H1 (cell line): ENCODE results near the gene NELFA.

Experiments
- EZH2 ChIP-seq: fragments of 200-600 bp; sonication (generic); IDR thresholded peaks from 2 replicates; pipeline ENCODE4 v1.7.1; 2012; ENCODE audit warnings: low read depth, mild to moderate bottlenecking, moderate library complexity, low read length, inconsistent platforms; ENCODE audit not compliant: severe bottlenecking
- POLR2AphosphoS5 ChIP-seq: IDR thresholded peaks from 2 replicates; pipeline ENCODE4 v1.6.1; 2011; ENCODE audit warnings: low read depth, low read length
- SIX5 ChIP-seq: IDR thresholded peaks from 2 replicates; pipeline ENCODE4 v1.6.1; 2011; ENCODE audit warnings: mild to moderate bottlenecking, low read depth, low read length
- YY1 ChIP-seq: IDR thresholded peaks from 2 replicates; pipeline ENCODE4 v1.6.1; 2011; ENCODE audit warnings: low read depth, mild to moderate bottlenecking, low read length
- TF ChIP-seq, protein P1 (sequence below), 3 experiments: IDR thresholded peaks; 1 replicate in 2 of 3; 2 replicates in 1 of 3; pipeline versions ENCODE4 v1.5.1 to v1.6.1; 2011; ENCODE audit warnings: low read length in 3 of 3, mild to moderate bottlenecking in 3 of 3, inconsistent platforms in 2 of 3, low read depth in 1 of 3, moderate library complexity in 1 of 3; ENCODE audit not compliant: insufficient read depth in 1 of 3; ENCODE audit errors: control extremely low read depth in 1 of 3

DNA sequence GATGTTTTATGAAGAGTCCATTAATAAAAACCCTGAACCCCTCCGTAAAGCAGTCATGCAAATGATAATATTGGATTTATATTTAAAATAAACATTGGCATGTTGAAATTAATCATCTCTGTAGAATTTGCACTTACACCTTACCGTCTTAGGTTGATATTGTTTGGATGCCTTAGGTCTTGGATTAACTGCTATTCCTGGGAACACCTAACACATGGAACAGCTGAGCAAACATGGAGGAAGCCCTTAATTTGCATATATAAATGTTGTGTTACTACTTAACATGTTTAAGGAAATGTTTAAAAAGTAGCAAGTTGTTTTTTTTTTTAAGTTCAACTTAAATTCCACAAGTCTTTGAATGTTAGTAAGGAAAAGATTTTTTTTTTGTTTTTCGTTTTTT is 75.1 kb downstream of the NELFA start:
- TF ChIP-seq EZH2 (no peak), SIX5 (no peak), POLR2AphosphoS5 (no peak), YY1 (no peak)
- TF ChIP-seq, protein P1, sequence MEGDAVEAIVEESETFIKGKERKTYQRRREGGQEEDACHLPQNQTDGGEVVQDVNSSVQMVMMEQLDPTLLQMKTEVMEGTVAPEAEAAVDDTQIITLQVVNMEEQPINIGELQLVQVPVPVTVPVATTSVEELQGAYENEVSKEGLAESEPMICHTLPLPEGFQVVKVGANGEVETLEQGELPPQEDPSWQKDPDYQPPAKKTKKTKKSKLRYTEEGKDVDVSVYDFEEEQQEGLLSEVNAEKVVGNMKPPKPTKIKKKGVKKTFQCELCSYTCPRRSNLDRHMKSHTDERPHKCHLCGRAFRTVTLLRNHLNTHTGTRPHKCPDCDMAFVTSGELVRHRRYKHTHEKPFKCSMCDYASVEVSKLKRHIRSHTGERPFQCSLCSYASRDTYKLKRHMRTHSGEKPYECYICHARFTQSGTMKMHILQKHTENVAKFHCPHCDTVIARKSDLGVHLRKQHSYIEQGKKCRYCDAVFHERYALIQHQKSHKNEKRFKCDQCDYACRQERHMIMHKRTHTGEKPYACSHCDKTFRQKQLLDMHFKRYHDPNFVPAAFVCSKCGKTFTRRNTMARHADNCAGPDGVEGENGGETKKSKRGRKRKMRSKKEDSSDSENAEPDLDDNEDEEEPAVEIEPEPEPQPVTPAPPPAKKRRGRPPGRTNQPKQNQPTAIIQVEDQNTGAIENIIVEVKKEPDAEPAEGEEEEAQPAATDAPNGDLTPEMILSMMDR (IDR thresholded peaks at IDR 0.05; ENCODE audit: control extremely low read depth in 1 of 3, insufficient read depth in 1 of 3, low read depth in 1 of 3, low read length in 3 of 3): no peak
